Loucy (cell line): ENCODE results near the gene TANGO2.

Experiments
- H2AFZ ChIP-seq: fragments of 200-600 bp; sonication (generic); 2 replicates; pipeline ENCODE4 v1.6.0; 2016; ENCODE audit warnings: antibody characterized with exemption, mild to moderate bottlenecking, low read length, moderate library complexity
- H3F3A ChIP-seq: fragments of 200-600 bp; 2 replicates; pipeline ENCODE4 v1.6.0; 2016; ENCODE audit warnings: antibody characterized with exemption, low read depth, mild to moderate bottlenecking
- H3K27me3 ChIP-seq: fragments of 200-600 bp; sonication (generic); 2 replicates; pipeline ENCODE4 v1.6.1; 2014; ENCODE audit warnings: low read length, mild to moderate bottlenecking; ENCODE audit not compliant: insufficient read depth, poor library complexity, severe bottlenecking
- H3K36me3 ChIP-seq: fragments of 200-600 bp; sonication (generic); 2 replicates; pipeline ENCODE4 v1.6.1; 2016; ENCODE audit warnings: low read length; ENCODE audit not compliant: insufficient read depth
- H3K4me1 ChIP-seq: fragments of 200-600 bp; sonication (generic); 2 replicates; pipeline ENCODE4 v1.5.1; 2014; ENCODE audit warnings: low read length, mild to moderate bottlenecking; ENCODE audit not compliant: insufficient read depth, poor library complexity, severe bottlenecking
- H3K4me2 ChIP-seq: fragments of 200-600 bp; sonication (generic); 2 replicates; pipeline ENCODE4 v1.6.0; 2014; ENCODE audit warnings: antibody characterized with exemption, low read length, low read depth, mild to moderate bottlenecking; ENCODE audit not compliant: poor library complexity, severe bottlenecking
- H3K4me3 ChIP-seq: fragments of 200-600 bp; sonication (generic); 2 replicates; pipeline ENCODE4 v1.5.1; 2014; ENCODE audit warnings: low read length, mild to moderate bottlenecking, mixed read lengths; ENCODE audit not compliant: poor library complexity, severe bottlenecking
- H3K79me2 ChIP-seq: fragments of 200-600 bp; sonication (generic); 2 replicates; pipeline ENCODE4 v1.6.1; 2014; ENCODE audit warnings: low read length; ENCODE audit not compliant: insufficient read depth
- H3K9ac ChIP-seq: fragments of 200-600 bp; sonication (generic); 2 replicates; pipeline ENCODE4 v1.6.0; 2014; ENCODE audit warnings: mild to moderate bottlenecking, low read depth, low read length, moderate library complexity; ENCODE audit not compliant: poor library complexity, severe bottlenecking
- H3K9me2 ChIP-seq: fragments of 200-600 bp; sonication (generic); replicated peaks from 2 replicates; pipeline ENCODE4 v1.6.1; 2016; ENCODE audit warnings: low read depth, low read length, mixed read lengths
- H3K9me3 ChIP-seq: fragments of 200-600 bp; sonication (generic); 2 replicates; pipeline ENCODE4 v1.6.1; 2014; ENCODE audit warnings: mild to moderate bottlenecking, antibody characterized with exemption, low read length, low read depth; ENCODE audit not compliant: insufficient read depth
- H4K20me1 ChIP-seq: fragments of 200-600 bp; sonication (generic); 2 replicates; pipeline ENCODE4 v1.6.0; 2014; ENCODE audit warnings: antibody characterized with exemption, low read length, mild to moderate bottlenecking; ENCODE audit not compliant: insufficient read depth, poor library complexity, severe bottlenecking
- CTCF ChIP-seq: fragments of 200-600 bp; sonication (generic); conservative IDR thresholded peaks from 2 replicates; pipeline ENCODE4 v1.5.1; 2014; ENCODE audit warnings: mild to moderate bottlenecking, antibody characterized with exemption, low read length
- EZH2phosphoT487 ChIP-seq: fragments of 200-600 bp; IDR thresholded peaks from 2 replicates; pipeline ENCODE4 v1.6.1; 2018; ENCODE audit warnings: antibody characterized with exemption, mild to moderate bottlenecking, moderate library complexity, borderline replicate concordance

TANGO2 gene

GRCh38 chr22:19982991-19983578, 37.8 kb upstream of the TANGO2 start:
- Histone ChIP-seq H3K9ac (no peak overlapping the region), H3K4me2 (no peak overlapping the region), H3K4me3 (no peak overlapping the region), H3K9me3 (no peaks in the 10 kb centered on the region), H3K79me2 (no peaks in the 10 kb centered on the region), H3K9me2 (no peaks in the 10 kb centered on the region), H3F3A (no peaks in the 10 kb centered on the region), H3K4me1 (peaks cover 2% of the 10 kb centered on the region), H4K20me1 (no peaks in the 10 kb centered on the region), H3K36me3 (no peaks in the 10 kb centered on the region), H3K27me3 (no peaks in the 10 kb centered on the region), H2AFZ (no peak overlapping the region)
- TF ChIP-seq CTCF, result no peak
- no peak for TF ChIP-seq EZH2phosphoT487

- TF ChIP-seq EZH2phosphoT487 (no peak), CTCF (no peak)
- H3K27me3 ChIP-seq, result no peaks in the 10 kb centered on the region
- H4K20me1 ChIP-seq, result no peaks in the 10 kb centered on the region
- no peaks in the 10 kb centered on the region for H3K79me2 ChIP-seq
- H3K9ac ChIP-seq, result no peak overlapping the region
- H3K9me2 ChIP-seq, result no peaks in the 10 kb centered on the region
- H2AFZ ChIP-seq, result no peak overlapping the region
- no peaks in the 10 kb centered on the region for H3K9me3 ChIP-seq
- H3F3A ChIP-seq, result no peaks in the 10 kb centered on the region
- no peak overlapping the region for H3K4me3 ChIP-seq
- H3K36me3 ChIP-seq, result no peaks in the 10 kb centered on the region
- no peak overlapping the region for H3K4me2 ChIP-seq
- peaks cover 2% of the 10 kb centered on the region for H3K4me1 ChIP-seq
Measured at GRCh38 chr22:19983741-19984140, 37.2 kb upstream of the TANGO2 start.

- Histone ChIP-seq H2AFZ (no peak overlapping the region), H3K9me3 (no peaks in the 10 kb centered on the region), H3K9me2 (no peaks in the 10 kb centered on the region), H3F3A (no peaks in the 10 kb centered on the region), H3K9ac (no peak overlapping the region), H3K4me1 (peaks cover 2% of the 10 kb centered on the region), H4K20me1 (no peaks in the 10 kb centered on the region), H3K27me3 (no peaks in the 10 kb centered on the region), H3K79me2 (no peaks in the 10 kb centered on the region), H3K4me2 (no peak overlapping the region), H3K4me3 (no peak overlapping the region), H3K36me3 (no peaks in the 10 kb centered on the region)
- no peak for TF ChIP-seq CTCF
- TF ChIP-seq EZH2phosphoT487, result no peak
Measured at GRCh38 chr22:19984201-19984753, 36.6 kb upstream of the TANGO2 start.
